CD8-positive, alpha-beta memory T cell (primary cell): Measurements from ENCODE around the gene TIMP3. TPM values are rescaled to one million over a fixed set of nuclear protein-coding genes. Genes with fewer than 3 reads are reported as not detected.

ENCODE experiments used
- CTCF ChIA-PET: fragments of 350-600 bp; sonication (Branson Sonifier 250); formaldehyde crosslinking; loops from one replicate; lab custom pipeline; 2021; ENCODE audit warnings: antibody characterized with exemption; lab: Charles Lee
- POLR2A ChIA-PET: fragments of 350-600 bp; sonication (Branson Sonifier 250); formaldehyde crosslinking; loops from one replicate; lab custom pipeline; 2021; ENCODE audit warnings: antibody characterized with exemption; lab: Charles Lee
- DNase-seq, 5 donors: peaks; one replicate each; pipeline versions ENCODE4 v3.0.0 to v3.0.0-alpha.2; 2020 to 2022; ENCODE audit warnings: mixed read lengths in 1 of 5
- H3K27ac ChIP-seq: one replicate; pipeline ENCODE4 v1.7.0; 2013; ENCODE audit warnings: low read depth, mild to moderate bottlenecking, low read length, moderate library complexity
- H3K27me3 ChIP-seq: 2 replicates; pipeline ENCODE4 v1.7.0; 2013; ENCODE audit warnings: low read length, mild to moderate bottlenecking; ENCODE audit not compliant: insufficient read depth, poor library complexity, severe bottlenecking
- H3K36me3 ChIP-seq: 2 replicates; pipeline ENCODE4 v1.7.0; 2013; ENCODE audit warnings: mild to moderate bottlenecking, low read length, moderate library complexity; ENCODE audit not compliant: insufficient read depth
- H3K4me1 ChIP-seq: 2 replicates; pipeline ENCODE4 v1.7.0; 2013; ENCODE audit warnings: mild to moderate bottlenecking, low read length, moderate library complexity; ENCODE audit not compliant: insufficient read depth
- H3K4me3 ChIP-seq: 2 replicates; pipeline ENCODE4 v1.7.0; 2013; ENCODE audit warnings: mild to moderate bottlenecking, low read length
- H3K9me3 ChIP-seq: 2 replicates; pipeline ENCODE4 v1.7.0; 2013; ENCODE audit warnings: mild to moderate bottlenecking, low read length
- H3K27ac Mint-ChIP-seq, 8 donors: one replicate each; pipeline ENCODE4 v1.8.0; 2020 to 2021; ENCODE audit warnings: mixed read lengths in 8 of 8, mild to moderate bottlenecking in 6 of 8, inconsistent platforms in 3 of 8, moderate library complexity in 3 of 8
- H3K27me3 Mint-ChIP-seq, 2 donors: one replicate each; pipeline ENCODE4 v1.8.0; 2020 to 2021; ENCODE audit warnings: mixed read lengths in 2 of 2, mild to moderate bottlenecking in 1 of 2, moderate library complexity in 1 of 2
- H3K36me3 Mint-ChIP-seq, 3 donors: one replicate each; pipeline ENCODE4 v1.8.0; 2020 to 2021; ENCODE audit warnings: mixed read lengths in 3 of 3, inconsistent platforms in 1 of 3, mild to moderate bottlenecking in 1 of 3
- H3K4me1 Mint-ChIP-seq, 3 donors: one replicate each; pipeline ENCODE4 v1.8.0; 2020 to 2021; ENCODE audit warnings: mixed read lengths in 3 of 3, inconsistent platforms in 1 of 3, mild to moderate bottlenecking in 1 of 3
- H3K4me3 Mint-ChIP-seq, 7 donors: one replicate each; pipeline ENCODE4 v1.8.0; 2020 to 2021; ENCODE audit warnings: mixed read lengths in 7 of 7, mild to moderate bottlenecking in 6 of 7, moderate library complexity in 4 of 7, inconsistent platforms in 2 of 7
- H3K9me3 Mint-ChIP-seq, 5 donors: one replicate each; pipeline ENCODE4 v1.8.0; 2020 to 2022; ENCODE audit warnings: mixed read lengths in 5 of 5, mild to moderate bottlenecking in 3 of 5, moderate library complexity in 2 of 5, inconsistent platforms in 1 of 5
- polyA plus RNA-seq: library from polyadenylated mRNA; unstranded; fragments of 300-500 nt; fragmentation: Illumina TruSeq; gene quantifications from one replicate; pipeline ENCODE4 v1.2.3, GENCODE V29; 2021
- total RNA-seq, 2 experiments: library from RNA; stranded (reverse); gene quantifications; one replicate each; pipeline ENCODE4 v1.2.3, GENCODE V29; 2021

TIMP3 gene
- total and polyA plus RNA-seq, 3 experiments from 2014 or later = 0.22 to 0.24 TPM; not detected in 1

DNA sequence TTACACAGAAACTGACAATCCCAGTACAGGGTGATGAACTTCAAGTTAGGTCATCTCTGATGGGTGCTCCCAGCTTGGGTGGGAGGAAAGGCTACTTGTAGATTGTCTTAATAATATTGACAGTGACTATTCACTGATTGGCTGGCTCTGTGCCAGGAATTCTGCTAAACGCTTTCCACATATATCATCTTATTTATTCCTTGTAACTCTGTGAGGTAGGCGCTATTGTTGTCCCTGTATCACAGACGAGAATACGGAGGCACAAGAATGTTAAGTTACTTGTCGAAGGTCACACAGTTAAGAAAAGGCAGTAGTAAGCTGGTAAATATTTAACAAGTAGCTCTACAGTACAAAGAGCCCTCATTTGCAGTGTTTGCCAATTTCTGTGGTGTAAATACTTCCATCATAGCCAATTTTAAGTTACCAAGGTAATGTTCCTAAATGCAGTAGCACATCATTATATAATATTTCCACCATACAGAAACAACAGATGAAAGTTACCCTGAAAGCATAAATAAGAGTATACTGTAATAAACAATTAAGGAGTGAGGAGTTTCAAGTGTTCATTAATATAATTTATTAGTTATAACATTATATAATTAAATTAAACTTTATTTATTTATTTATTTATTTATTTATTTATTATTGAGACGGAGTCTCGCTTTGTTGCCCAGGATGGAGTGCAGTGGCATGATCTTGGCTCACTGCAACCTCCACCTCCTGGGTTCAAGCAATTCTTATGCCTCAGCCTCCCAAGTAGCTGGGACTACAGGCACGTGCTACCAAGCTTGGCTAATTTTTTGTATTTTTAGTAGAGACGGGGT lies 11.5 kb upstream of the TIMP3 start:
- CTCF ChIA-PET = interaction anchor here (1.4 kb wide), 1 partner anchor 9 kb away, joined by 3 read pairs; no protein-coding TSS in a partner anchor
- no peak overlapping the region for H3K27ac Mint-ChIP-seq
- Histone ChIP-seq H3K36me3 (no peaks in the 10 kb centered on the region), H3K4me3 (no peak overlapping the region), H3K27me3 (no peaks in the 10 kb centered on the region), H3K9me3 (no peaks in the 10 kb centered on the region), H3K4me1 (no peaks in the 10 kb centered on the region), H3K27ac (no peak overlapping the region)
- H3K36me3 Mint-ChIP-seq = no peaks in the 10 kb centered on the region
- DNase-seq = no peak
- POLR2A ChIA-PET = no interaction called here
- H3K9me3 Mint-ChIP-seq = peaks cover 0 to 2% (median 0%) of the 10 kb centered on the region in 5 donors
- H3K4me1 Mint-ChIP-seq = no peaks in the 10 kb centered on the region
- H3K4me3 Mint-ChIP-seq = no peak overlapping the region
- peaks cover 3 to 15% of the 10 kb centered on the region in 2 donors for H3K27me3 Mint-ChIP-seq

DNA sequence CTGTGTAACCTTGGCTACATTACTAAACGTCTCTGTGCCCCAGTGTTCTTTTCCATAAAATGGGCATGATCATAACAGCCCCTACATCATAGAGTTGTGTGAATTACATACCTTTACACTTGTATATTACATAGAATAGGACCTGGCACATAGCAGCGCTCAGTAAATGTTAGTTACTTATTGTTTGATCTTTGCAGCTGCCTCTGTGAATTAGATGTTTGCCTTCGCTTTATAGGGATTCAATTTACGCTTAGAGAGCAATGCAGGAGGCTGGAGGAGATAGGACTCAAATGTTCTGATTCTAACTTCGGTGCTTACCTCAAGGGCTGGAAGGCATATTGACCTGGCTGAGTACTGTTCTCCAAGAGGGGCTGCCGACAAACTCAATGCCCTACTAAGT lies 10.4 kb upstream of the TIMP3 start:
- CTCF ChIA-PET = no interaction called here
- peaks cover 3 to 19% of the 10 kb centered on the region in 2 donors for H3K27me3 Mint-ChIP-seq
- no peak for DNase-seq
- no peak overlapping the region for H3K4me3 Mint-ChIP-seq
- H3K27me3 ChIP-seq = no peaks in the 10 kb centered on the region
- no peaks in the 10 kb centered on the region for H3K36me3 ChIP-seq
- H3K4me1 Mint-ChIP-seq = no peaks in the 10 kb centered on the region
- no peaks in the 10 kb centered on the region for H3K4me1 ChIP-seq
- H3K27ac ChIP-seq = no peak overlapping the region
- POLR2A ChIA-PET = no interaction called here
- no peak overlapping the region for H3K27ac Mint-ChIP-seq
- H3K4me3 ChIP-seq = no peak overlapping the region
- H3K9me3 ChIP-seq = no peaks in the 10 kb centered on the region
- H3K36me3 Mint-ChIP-seq = no peaks in the 10 kb centered on the region
- H3K9me3 Mint-ChIP-seq = peaks cover 0 to 2% (median 0%) of the 10 kb centered on the region in 5 donors

DNA sequence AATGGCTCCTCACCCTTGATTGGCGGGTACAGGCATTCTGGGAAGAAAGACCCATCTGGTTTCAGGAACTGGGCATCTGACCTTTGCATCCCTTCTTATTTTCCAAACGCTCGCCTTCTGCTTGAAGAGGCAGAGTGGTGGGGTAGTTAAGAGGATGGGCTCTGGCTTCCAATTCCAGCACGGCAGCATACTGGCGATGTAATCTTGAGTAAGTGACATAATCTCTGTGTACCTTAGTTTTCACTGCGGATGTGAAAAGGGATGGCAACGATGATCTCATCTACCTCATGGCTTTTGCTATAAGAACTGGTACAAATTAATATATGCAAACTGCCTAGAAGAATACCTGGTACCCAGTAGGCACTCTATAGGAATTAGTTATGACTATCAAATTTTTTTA lies 10.0 kb upstream of the TIMP3 start:
- ChIA-PET POLR2A (no interaction called here), CTCF (no interaction called here)
- DNase-seq = no peak
- peaks cover 3 to 19% of the 10 kb centered on the region in 2 donors for H3K27me3 Mint-ChIP-seq
- Histone ChIP-seq H3K27ac (no peak overlapping the region), H3K4me1 (no peaks in the 10 kb centered on the region), H3K9me3 (no peaks in the 10 kb centered on the region), H3K36me3 (no peaks in the 10 kb centered on the region), H3K4me3 (no peak overlapping the region), H3K27me3 (no peaks in the 10 kb centered on the region)
- no peaks in the 10 kb centered on the region for H3K4me1 Mint-ChIP-seq
- H3K27ac Mint-ChIP-seq = no peak overlapping the region
- no peak overlapping the region for H3K4me3 Mint-ChIP-seq
- peaks cover 0 to 2% (median 0%) of the 10 kb centered on the region in 5 donors for H3K9me3 Mint-ChIP-seq
- H3K36me3 Mint-ChIP-seq = no peaks in the 10 kb centered on the region

DNA sequence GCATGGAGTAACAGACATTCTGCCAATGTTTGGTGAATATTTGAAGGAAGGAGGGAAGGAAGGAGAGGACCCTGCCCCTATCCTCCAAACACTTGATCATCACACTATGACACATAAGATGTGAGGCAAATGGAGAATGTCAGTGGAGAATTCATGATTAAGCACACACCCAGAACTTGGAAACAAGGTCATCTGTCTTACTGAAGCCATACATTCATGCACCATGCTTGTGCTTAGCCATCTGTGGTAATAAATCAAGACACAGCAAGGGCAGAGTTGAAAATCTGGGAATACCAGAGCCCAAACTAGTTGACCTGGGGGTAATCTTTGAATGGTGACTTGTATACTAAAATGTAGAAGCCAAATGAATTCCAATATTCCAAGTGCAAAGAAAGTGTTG lies 7.9 kb upstream of the TIMP3 start:
- Histone ChIP-seq H3K9me3 (no peaks in the 10 kb centered on the region), H3K27me3 (peaks cover 4% of the 10 kb centered on the region), H3K27ac (no peak overlapping the region), H3K4me1 (no peaks in the 10 kb centered on the region), H3K4me3 (no peak overlapping the region), H3K36me3 (no peaks in the 10 kb centered on the region)
- Mint-ChIP-seq H3K27me3 (peaks cover 3 to 27% of the 10 kb centered on the region in 2 donors), H3K4me1 (no peaks in the 10 kb centered on the region), H3K27ac (no peak overlapping the region), H3K36me3 (no peaks in the 10 kb centered on the region), H3K9me3 (no peaks in the 10 kb centered on the region), H3K4me3 (no peak overlapping the region)
- ChIA-PET CTCF (no interaction called here), POLR2A (no interaction called here)
- no peak for DNase-seq

DNA sequence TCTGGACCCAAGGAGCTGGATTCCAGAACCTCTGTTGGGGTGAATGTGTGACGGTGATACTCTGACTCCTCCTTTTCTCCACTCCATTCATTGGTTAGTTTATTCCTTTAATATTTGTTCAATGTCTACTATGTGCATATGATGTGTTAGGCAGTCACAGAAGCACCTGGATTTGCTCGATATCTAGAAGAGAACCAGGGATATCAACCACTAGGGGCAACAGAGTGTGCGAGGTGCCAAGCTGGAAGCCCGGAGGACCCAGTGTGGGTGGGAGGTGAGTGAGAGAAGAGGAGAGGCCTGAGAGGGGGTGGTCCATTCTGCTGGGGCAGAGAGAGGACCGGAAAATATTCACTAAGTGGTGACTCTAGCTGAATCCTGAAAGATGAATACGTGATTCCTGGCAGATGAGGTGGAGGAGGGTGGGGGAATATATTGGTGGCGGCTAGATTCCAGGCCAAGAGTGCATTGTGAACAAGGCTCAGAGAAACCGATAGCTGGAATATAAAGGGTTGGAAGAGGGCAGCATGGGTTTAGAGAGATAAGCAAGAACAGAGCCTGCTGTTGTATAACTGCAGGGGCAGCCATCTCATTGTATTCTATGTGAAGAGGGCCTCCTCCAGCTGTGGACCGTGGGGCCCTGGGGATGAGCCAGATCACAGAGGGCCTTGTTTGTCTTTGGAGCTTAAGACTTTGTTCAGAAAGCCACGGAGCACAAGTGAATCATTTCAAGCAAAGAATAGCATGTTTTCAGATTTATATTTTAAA lies 6.9 kb upstream of the TIMP3 start:
- H3K9me3 ChIP-seq = no peaks in the 10 kb centered on the region
- no peaks in the 10 kb centered on the region for H3K36me3 Mint-ChIP-seq
- no peak overlapping the region for H3K27ac ChIP-seq
- no peak overlapping the region for H3K4me3 ChIP-seq
- CTCF ChIA-PET = no interaction called here
- POLR2A ChIA-PET = no interaction called here
- H3K27ac Mint-ChIP-seq = no peak overlapping the region
- no peak for DNase-seq
- no peaks in the 10 kb centered on the region for H3K4me1 ChIP-seq
- H3K36me3 ChIP-seq = no peaks in the 10 kb centered on the region
- H3K4me1 Mint-ChIP-seq = no peaks in the 10 kb centered on the region
- H3K27me3 ChIP-seq = peaks cover 7% of the 10 kb centered on the region
- no peak overlapping the region for H3K4me3 Mint-ChIP-seq
- H3K9me3 Mint-ChIP-seq = no peaks in the 10 kb centered on the region
- peaks cover 5 to 35% of the 10 kb centered on the region in 2 donors for H3K27me3 Mint-ChIP-seq

DNA sequence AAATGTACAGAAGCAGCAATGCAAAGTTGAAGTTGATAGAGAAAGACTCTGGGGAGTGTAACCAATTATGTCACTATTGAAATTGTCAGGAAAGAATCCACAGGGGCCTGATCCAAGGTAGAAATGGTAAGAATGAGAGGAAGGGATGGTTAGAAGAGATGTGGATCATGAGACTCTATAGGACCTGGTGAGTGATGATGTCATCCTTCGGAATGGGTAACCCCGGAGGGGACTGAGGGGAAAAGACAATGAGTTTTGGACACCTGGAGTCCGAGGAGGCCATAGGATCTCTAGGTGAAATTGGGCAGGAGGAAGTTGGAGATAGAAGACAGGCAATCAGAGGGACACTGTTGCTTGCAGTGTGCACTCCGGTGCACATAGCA lies 6.3 kb upstream of the TIMP3 start:
- peaks cover 7% of the 10 kb centered on the region for H3K27me3 ChIP-seq
- Mint-ChIP-seq H3K4me1 (no peaks in the 10 kb centered on the region), H3K9me3 (no peaks in the 10 kb centered on the region), H3K27me3 (peaks cover 7 to 37% of the 10 kb centered on the region in 2 donors), H3K36me3 (no peaks in the 10 kb centered on the region), H3K27ac (no peak overlapping the region), H3K4me3 (no peak overlapping the region)
- no peaks in the 10 kb centered on the region for H3K4me1 ChIP-seq
- H3K36me3 ChIP-seq = no peaks in the 10 kb centered on the region
- ChIA-PET CTCF (no interaction called here), POLR2A (no interaction called here)
- no peak for DNase-seq
- no peak overlapping the region for H3K27ac ChIP-seq
- H3K9me3 ChIP-seq = no peaks in the 10 kb centered on the region
- H3K4me3 ChIP-seq = no peak overlapping the region

DNA sequence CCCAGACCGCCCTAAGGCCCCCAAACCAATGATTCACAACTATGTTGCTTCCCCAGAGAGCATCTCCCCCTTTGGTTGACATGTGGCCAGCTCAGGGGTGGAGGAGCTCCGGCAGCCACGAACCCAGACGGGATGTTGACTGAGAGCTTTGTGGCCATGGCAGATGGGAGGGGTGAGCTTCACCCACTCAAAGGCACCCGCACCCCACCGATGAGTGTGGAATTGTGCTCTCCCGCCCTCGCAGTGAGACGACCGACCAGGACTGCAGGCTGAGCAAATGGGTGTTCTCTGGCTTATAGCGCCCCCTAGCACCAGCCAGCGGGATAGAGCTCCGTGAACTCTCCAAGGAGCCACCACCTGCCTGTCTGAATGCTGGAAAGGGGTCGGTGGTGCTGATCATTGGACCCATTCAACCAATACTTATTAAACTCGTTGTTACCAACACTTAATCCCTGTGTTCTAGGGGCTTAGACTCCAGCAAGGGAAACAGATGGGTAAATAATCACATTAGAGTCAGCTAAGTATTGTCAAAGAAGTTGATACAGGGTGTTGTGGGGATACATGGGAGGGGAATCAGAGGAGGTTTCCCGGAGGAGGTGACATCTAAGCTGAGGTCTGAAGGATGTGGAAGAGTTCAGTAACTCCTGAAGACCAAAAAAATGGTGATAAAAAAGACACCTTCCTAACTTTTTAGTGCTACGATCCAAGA lies 4.5 kb upstream of the TIMP3 start:
- DNase-seq = peak in 4 of 5 donors; percentile 7 to 45 (median 10)
- Histone ChIP-seq H3K27me3 (peaks cover 11% of the 10 kb centered on the region), H3K27ac (no peak overlapping the region), H3K4me3 (no peak overlapping the region), H3K36me3 (no peaks in the 10 kb centered on the region), H3K4me1 (no peaks in the 10 kb centered on the region), H3K9me3 (no peaks in the 10 kb centered on the region)
- H3K4me3 Mint-ChIP-seq = no peak overlapping the region
- H3K36me3 Mint-ChIP-seq = no peaks in the 10 kb centered on the region
- POLR2A ChIA-PET = no interaction called here
- H3K27me3 Mint-ChIP-seq = peaks cover 16 to 43% of the 10 kb centered on the region in 2 donors
- no peaks in the 10 kb centered on the region for H3K9me3 Mint-ChIP-seq
- CTCF ChIA-PET = interaction anchor here (0.8 to 2.1 kb wide), 4 partner anchors 10 to 268 kb away, joined by 3 to 10 read pairs (median 4); no protein-coding TSS in a partner anchor
- no peak overlapping the region for H3K27ac Mint-ChIP-seq
- peaks cover 0 to 5% (median 0%) of the 10 kb centered on the region in 3 donors for H3K4me1 Mint-ChIP-seq
